Smooth muscle cell (in vitro differentiated cells): ENCODE results near the gene PAK6. TPM values are rescaled to one million over a fixed set of nuclear protein-coding genes. Genes with fewer than 3 reads are reported as not detected.

Source experiments
- DNase-seq: peaks from one replicate; lab custom pipeline; 2025; ENCODE audit not compliant: unreplicated experiment; lab: John Stamatoyannopoulos, UW
- H2AFZ ChIP-seq: fragments of 200-600 bp; sonication (generic); 2 replicates; pipeline ENCODE4 v1.6.0; 2016; ENCODE audit warnings: antibody characterized with exemption, low read depth, mild to moderate bottlenecking
- H3F3A ChIP-seq: fragments of 200-600 bp; sonication (generic); 2 replicates; pipeline ENCODE4 v1.6.0; 2017; ENCODE audit warnings: antibody characterized with exemption, low read depth
- H3K27ac ChIP-seq: fragments of 200-600 bp; sonication (generic); 2 replicates; pipeline ENCODE4 v1.5.1; 2016; ENCODE audit warnings: low read depth, mild to moderate bottlenecking
- H3K27me3 ChIP-seq: fragments of 200-600 bp; sonication (generic); 2 replicates; pipeline ENCODE4 v1.6.1; 2016; ENCODE audit warnings: low read depth, mild to moderate bottlenecking
- H3K36me3 ChIP-seq: fragments of 200-600 bp; sonication (generic); 2 replicates; pipeline ENCODE4 v1.5.1; 2016; ENCODE audit warnings: low read depth
- H3K4me1 ChIP-seq: fragments of 200-600 bp; sonication (generic); 2 replicates; pipeline ENCODE4 v1.5.1; 2016; ENCODE audit warnings: low read depth
- H3K4me2 ChIP-seq: fragments of 200-600 bp; sonication (generic); 2 replicates; pipeline ENCODE4 v1.6.0; 2016; ENCODE audit warnings: mild to moderate bottlenecking
- H3K4me3 ChIP-seq: fragments of 200-600 bp; sonication (generic); 2 replicates; pipeline ENCODE4 v1.5.1; 2016; ENCODE audit warnings: mild to moderate bottlenecking
- H3K79me2 ChIP-seq: fragments of 200-600 bp; sonication (generic); 2 replicates; pipeline ENCODE4 v1.6.0; 2016; ENCODE audit warnings: low read depth, mild to moderate bottlenecking
- H3K9ac ChIP-seq: fragments of 200-600 bp; sonication (generic); 2 replicates; pipeline ENCODE4 v1.6.0; 2016; ENCODE audit warnings: low read depth
- H3K9me3 ChIP-seq: fragments of 200-600 bp; sonication (generic); replicated peaks from 2 replicates; pipeline ENCODE4 v1.5.1; 2016; ENCODE audit warnings: low read depth
- H4K20me1 ChIP-seq: fragments of 200-600 bp; sonication (generic); 2 replicates; pipeline ENCODE4 v1.6.0; 2016; ENCODE audit warnings: low read depth
- WGBS: methylation state at CpG from one replicate; pipeline ENCODE4 v1.1.7; 2016; ENCODE audit warnings: low lambda C conversion rate; 5-methylcytosine and 5-hydroxymethylcytosine counted together
- polyA plus RNA-seq: library from polyadenylated mRNA; unstranded; fragments of >200 nt; fragmentation: Nextera tagmentation; extraction: Ambion mirVana; gene quantifications from 2 replicates; pipeline ENCODE4 v1.2.1, GENCODE V29; 2016
- total RNA-seq: library from RNA; depleted of rRNA; stranded (reverse); fragments of >200 nt; gene quantifications from 2 replicates; pipeline ENCODE4 v1.2.3, GENCODE V29; 2014
- TF ChIP-seq, protein P1 (sequence below): fragments of 200-600 bp; sonication (generic); IDR thresholded peaks from 2 replicates; pipeline ENCODE4 v1.5.1; 2017; ENCODE audit warnings: borderline replicate concordance, mild to moderate bottlenecking, antibody characterized with exemption; ENCODE audit not compliant: insufficient read depth, poor library complexity, severe bottlenecking

The PAK6 gene
- total and polyA plus RNA-seq, 2 experiments from 2014 or later = 0.29 to 1.6 TPM

DNA sequence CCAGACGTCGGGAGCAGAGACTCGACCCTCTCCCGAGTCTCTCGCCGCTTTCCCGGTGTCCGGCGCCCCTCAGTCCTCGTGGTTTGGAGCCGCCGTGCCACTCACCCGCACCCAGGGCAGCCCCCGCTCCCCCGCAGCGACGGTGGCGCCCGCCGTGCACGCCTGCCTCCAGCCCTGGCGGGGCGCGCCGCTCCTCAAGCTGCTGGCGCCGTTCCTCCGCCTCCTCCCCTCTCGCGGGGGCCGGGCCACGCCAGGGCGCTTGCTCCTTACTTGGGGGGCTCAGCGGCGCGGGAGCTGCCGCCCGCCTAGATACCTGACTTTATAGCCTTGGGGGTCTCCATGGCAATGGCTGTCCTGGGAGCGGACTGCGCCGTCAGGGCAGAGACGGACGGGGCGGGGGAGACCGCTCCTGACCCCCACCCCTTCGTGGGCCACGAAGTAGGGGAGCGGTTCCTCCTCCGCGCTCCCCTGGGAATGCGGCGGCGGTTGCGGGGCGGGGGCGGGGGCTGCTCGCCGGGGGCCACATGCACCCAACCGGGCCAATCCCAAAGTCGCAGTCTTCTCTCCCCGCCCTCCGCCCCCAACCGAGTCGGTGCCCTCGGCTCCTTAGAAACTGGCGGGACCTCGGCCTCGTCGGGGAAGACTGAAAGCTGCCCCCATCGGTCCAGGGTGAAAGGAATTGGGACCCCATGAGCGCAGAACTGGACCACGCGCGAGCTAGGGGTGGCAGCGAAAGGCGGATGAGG lies 44.2 kb downstream of the PAK6 start, which contains the start of gene ANKRD63:
Gene ANKRD63 (minus strand): TSS at position 196 of the 746 bp plus-strand sequence. CDS start 478 bp downstream, outside the sequence.
- peaks cover 30% of the 10 kb centered on the region for H3K4me1 ChIP-seq

DNA sequence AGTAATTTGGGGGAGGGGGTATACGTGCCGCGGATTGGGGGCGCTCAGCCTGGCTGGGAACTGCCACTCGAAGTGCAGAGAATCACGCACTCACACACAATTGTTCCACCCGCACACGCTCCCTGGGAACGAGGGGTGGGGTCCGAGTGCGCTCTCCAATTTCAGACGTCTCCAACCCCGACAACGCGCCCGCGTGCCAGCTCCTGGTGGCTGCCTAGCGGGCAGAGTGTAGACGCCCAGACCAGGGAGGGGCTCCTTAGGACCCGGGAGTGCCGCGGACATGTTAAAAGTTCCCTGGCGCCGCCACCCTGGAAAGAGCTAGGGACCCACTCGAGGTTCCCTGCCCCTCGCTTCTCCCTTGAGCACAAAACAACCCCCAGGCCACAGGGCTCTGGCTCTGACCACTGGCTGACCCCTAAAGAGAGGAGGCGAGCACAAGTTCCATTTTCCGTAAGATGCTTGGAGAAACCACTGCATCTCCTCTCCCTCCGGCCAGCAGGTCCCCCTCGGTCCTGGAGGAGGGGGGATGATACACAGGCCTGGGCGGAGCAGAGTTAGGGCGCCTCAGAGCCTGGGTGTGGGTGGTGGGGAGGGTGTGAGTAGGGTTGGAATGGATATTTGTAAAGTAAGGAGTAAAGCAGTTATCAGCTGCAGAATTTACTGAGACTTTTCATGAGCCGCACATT lies 44.9 kb downstream of the PAK6 start:
- TF ChIP-seq, protein P1, sequence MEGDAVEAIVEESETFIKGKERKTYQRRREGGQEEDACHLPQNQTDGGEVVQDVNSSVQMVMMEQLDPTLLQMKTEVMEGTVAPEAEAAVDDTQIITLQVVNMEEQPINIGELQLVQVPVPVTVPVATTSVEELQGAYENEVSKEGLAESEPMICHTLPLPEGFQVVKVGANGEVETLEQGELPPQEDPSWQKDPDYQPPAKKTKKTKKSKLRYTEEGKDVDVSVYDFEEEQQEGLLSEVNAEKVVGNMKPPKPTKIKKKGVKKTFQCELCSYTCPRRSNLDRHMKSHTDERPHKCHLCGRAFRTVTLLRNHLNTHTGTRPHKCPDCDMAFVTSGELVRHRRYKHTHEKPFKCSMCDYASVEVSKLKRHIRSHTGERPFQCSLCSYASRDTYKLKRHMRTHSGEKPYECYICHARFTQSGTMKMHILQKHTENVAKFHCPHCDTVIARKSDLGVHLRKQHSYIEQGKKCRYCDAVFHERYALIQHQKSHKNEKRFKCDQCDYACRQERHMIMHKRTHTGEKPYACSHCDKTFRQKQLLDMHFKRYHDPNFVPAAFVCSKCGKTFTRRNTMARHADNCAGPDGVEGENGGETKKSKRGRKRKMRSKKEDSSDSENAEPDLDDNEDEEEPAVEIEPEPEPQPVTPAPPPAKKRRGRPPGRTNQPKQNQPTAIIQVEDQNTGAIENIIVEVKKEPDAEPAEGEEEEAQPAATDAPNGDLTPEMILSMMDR = no peak
- Histone ChIP-seq H3K27me3 (peaks cover 55% of the 10 kb centered on the region), H3F3A (peaks cover 18% of the 10 kb centered on the region), H3K4me3 (no peak overlapping the region), H2AFZ (no peak overlapping the region), H3K27ac (no peak overlapping the region), H3K9me3 (no peaks in the 10 kb centered on the region), H3K79me2 (no peaks in the 10 kb centered on the region), H4K20me1 (no peaks in the 10 kb centered on the region), H3K9ac (no peak overlapping the region), H3K4me1 (peaks cover 30% of the 10 kb centered on the region), H3K36me3 (no peaks in the 10 kb centered on the region), H3K4me2 (no peak overlapping the region)
- 27% methylated on average over 31 of the region's 33 CpGs for WGBS
- no peak for DNase-seq

More for the DNA sequence above, 44.2 kb downstream of the PAK6 start, which contains the start of gene ANKRD63:
- H3F3A ChIP-seq = peaks cover 23% of the 10 kb centered on the region
- peak within 1 kb of the TSS; percentile 44 for H3K4me3 ChIP-seq
- H3K27me3 ChIP-seq = peaks cover 62% of the 10 kb centered on the region
- TF ChIP-seq, protein P1 = no peak
- H3K9me3 ChIP-seq = no peaks in the 10 kb centered on the region
- no peaks in the 10 kb centered on the region for H4K20me1 ChIP-seq
- no peak within 1 kb of the TSS for H3K27ac ChIP-seq
- H2AFZ ChIP-seq = no peak within 1 kb of the TSS
- DNase-seq = no peak
- H3K9ac ChIP-seq = no peak within 1 kb of the TSS
- no peaks in the 10 kb centered on the region for H3K36me3 ChIP-seq
- H3K79me2 ChIP-seq = no peaks in the 10 kb centered on the region
- peak within 1 kb of the TSS; percentile 83 for H3K4me2 ChIP-seq
- WGBS = 4% methylated on average over 49 of the region's 76 CpGs

DNA sequence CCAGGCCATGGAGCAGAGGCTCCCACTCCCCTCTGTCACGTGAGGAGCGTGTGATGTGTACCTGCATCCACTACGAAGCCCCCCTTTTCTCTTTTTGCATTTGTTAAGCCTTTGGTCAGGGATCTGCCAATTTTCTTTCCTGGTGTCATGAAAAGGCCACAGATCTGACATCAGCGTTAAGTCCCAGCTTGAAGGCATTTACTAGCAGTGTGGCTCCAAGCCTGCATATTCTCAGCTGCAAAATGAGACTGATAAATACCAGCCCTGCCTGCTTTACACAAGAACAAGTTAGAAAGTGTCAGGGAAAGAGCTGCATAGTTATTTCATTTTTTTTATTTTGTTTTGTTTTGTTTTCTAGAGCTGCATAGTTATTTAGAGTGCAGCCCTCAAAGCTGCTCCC lies 46.3 kb downstream of the PAK6 start:
- H3K36me3 ChIP-seq = no peaks in the 10 kb centered on the region
- TF ChIP-seq, protein P1 = no peak
- H3K4me1 ChIP-seq = peaks cover 30% of the 10 kb centered on the region
- H3K27me3 ChIP-seq = peaks cover 54% of the 10 kb centered on the region
- peak overlapping the region; percentile 67 for H3K4me2 ChIP-seq
- no peak overlapping the region for H3K27ac ChIP-seq
- WGBS = 17% methylated on average over 4 of the region's 4 CpGs
- H3K79me2 ChIP-seq = no peaks in the 10 kb centered on the region
- no peak overlapping the region for H3K9ac ChIP-seq
- no peaks in the 10 kb centered on the region for H4K20me1 ChIP-seq
- no peak overlapping the region for H3K4me3 ChIP-seq
- no peak overlapping the region for H2AFZ ChIP-seq
- H3K9me3 ChIP-seq = no peaks in the 10 kb centered on the region
- peak; percentile 27 for DNase-seq
- peaks cover 18% of the 10 kb centered on the region for H3F3A ChIP-seq
